ENCODE results near the gene GLB1L. TPM values are rescaled to one million over a fixed set of nuclear protein-coding genes. Genes with fewer than 3 reads are reported as not detected.

Gene GLB1L
- total and polyA plus RNA-seq, 12 donors: 1.5 to 5.2 (median 2.4) TPM

GRCh38 chr2:219277703-219278654, 32.7 kb upstream of the GLB1L start:
- ATAC-seq: peak in 7 of 8 donors; percentile 8 to 56 (median 19)
- H3K4me1 ChIP-seq: peaks cover 11 to 63% (median 36%) of the 10 kb centered on the region in 9 donors
- intact Hi-C loops (cut with DNase I): loop anchor here in 6 of 10 donors (1.0 to 5.0 kb wide), 7 partner anchors 17 to 116 kb away; partner anchors contain the start of genes TUBA4A (in 2 of the 6), TUBA4B (in 2 of the 6), ANKZF1 (in 1 of the 6) and ATG9A (in 1 of the 6)

DNA sequence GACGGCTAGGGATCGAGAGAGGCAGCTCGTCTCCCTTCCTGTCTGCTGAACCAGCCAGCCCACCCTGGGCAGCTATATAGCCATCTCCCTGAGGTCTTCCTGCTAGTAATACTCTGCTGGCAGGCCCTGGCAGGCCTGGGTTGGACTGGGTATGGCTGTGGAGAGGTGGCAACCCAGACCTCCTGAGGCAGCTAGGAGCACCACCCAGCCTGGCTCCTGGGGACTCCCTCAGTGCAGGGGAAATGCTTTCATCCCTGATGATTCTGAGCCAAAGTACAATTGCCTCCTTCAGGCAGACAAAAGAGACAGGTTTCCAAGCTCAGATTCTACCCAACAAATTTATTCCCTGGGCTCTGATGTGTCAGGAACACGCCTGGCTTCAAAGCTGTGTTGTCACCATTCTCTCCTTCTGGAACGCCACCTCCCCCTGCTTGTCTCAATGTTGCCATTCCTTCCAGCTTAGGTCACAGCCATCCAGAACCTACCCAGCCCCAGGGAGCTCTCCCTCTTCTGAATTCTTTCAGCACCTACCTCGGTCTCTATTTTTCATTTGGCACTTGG, 29.2 kb upstream of the GLB1L start:
- no peak overlapping the region for H3K4me3 ChIP-seq
- intact Hi-C loops (cut with DNase I): no loop called here
- DNase-seq (peak in 1 of 2 donors; percentile 68), ATAC-seq (peak in 5 of 8 donors; percentile 24 to 62 (median 31))
- WGBS, 2 donors: 24 to 34% methylated on average over 6 of the region's 6 CpGs
- H3K4me1 ChIP-seq: peaks cover 11 to 41% (median 26%) of the 10 kb centered on the region in 9 donors
- no peaks in the 10 kb centered on the region for H3K27me3 ChIP-seq
- TF ChIP-seq, protein P1, sequence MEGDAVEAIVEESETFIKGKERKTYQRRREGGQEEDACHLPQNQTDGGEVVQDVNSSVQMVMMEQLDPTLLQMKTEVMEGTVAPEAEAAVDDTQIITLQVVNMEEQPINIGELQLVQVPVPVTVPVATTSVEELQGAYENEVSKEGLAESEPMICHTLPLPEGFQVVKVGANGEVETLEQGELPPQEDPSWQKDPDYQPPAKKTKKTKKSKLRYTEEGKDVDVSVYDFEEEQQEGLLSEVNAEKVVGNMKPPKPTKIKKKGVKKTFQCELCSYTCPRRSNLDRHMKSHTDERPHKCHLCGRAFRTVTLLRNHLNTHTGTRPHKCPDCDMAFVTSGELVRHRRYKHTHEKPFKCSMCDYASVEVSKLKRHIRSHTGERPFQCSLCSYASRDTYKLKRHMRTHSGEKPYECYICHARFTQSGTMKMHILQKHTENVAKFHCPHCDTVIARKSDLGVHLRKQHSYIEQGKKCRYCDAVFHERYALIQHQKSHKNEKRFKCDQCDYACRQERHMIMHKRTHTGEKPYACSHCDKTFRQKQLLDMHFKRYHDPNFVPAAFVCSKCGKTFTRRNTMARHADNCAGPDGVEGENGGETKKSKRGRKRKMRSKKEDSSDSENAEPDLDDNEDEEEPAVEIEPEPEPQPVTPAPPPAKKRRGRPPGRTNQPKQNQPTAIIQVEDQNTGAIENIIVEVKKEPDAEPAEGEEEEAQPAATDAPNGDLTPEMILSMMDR (IDR thresholded peaks at IDR 0.05): no peak
- H3K9me3 ChIP-seq: no peaks in the 10 kb centered on the region
- no peaks in the 10 kb centered on the region for H3K36me3 ChIP-seq
- peak overlapping the region; percentile 51 to 98 (median 90) for H3K27ac ChIP-seq

More at GRCh38 chr2:219277703-219278654, 32.7 kb upstream of the GLB1L start:
- peak; percentile 76 to 83 for DNase-seq
- Histone ChIP-seq H3K27me3 (no peaks in the 10 kb centered on the region), H3K4me3 (peak overlapping the region in 7 of 10 donors; percentile 10 to 96 (median 77)), H3K27ac (peak overlapping the region; percentile 91 to 100 (median 98)), H3K9me3 (no peaks in the 10 kb centered on the region), H3K36me3 (peaks cover 0 to 29% (median 22%) of the 10 kb centered on the region in 9 donors)
- TF ChIP-seq, protein P1 (IDR thresholded peaks at IDR 0.05): peak; percentile 96 to 99 (median 99)
- WGBS, 2 donors: 25% methylated on average over 25 of the region's 25 CpGs

DNA sequence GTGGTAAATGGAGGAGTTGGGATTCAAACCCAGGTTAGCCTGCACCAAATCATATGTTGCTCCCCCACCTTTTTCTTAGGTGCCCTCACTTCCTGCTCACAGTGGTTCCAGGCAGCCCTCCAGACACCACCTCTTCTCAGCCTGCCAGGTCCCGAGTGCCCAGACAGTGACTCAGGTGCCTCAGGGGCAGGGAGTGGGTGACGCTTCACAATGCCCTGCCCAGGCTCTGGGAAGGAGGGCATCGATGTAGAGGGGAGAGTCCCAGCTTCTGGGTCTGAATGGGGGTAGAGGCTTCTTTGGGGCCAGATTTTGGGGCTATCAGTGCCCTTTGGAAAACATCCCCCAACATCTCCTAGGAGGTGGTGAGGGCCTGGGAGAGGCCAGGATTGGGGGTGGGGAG, 28.7 kb upstream of the GLB1L start:
- H3K36me3 ChIP-seq: no peaks in the 10 kb centered on the region
- 74 to 82% methylated on average over 3 of the region's 3 CpGs for WGBS, 2 donors
- H3K4me3 ChIP-seq: no peak overlapping the region
- ATAC-seq: peak in 1 of 8 donors; percentile 29
- intact Hi-C loops (cut with DNase I): no loop called here
- H3K4me1 ChIP-seq: peaks cover 11 to 46% (median 26%) of the 10 kb centered on the region in 9 donors
- peak overlapping the region; percentile 51 to 98 (median 90) for H3K27ac ChIP-seq
- no peak for DNase-seq
- TF ChIP-seq, protein P1 (IDR thresholded peaks at IDR 0.05): no peak
- H3K27me3 ChIP-seq: no peaks in the 10 kb centered on the region
- no peaks in the 10 kb centered on the region for H3K9me3 ChIP-seq

DNA sequence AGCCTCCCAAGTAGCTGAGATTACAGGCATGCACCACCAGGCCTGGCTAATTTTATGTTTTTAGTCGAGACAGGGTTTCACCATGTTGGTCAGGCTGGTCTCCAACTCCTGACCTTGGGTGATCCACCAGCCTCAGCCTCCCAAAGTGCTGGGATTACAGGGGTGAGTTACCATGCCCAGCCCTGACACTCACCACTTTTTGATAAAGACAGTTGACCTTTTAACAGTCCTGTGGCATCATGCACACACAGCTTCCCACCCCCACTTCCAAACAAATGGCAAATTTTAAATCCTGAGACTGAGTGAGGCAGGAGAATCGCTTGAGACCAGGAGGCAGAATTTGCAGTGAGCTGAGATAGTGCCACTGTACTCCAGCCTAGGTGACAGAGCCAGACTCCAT, 27.8 kb upstream of the GLB1L start:
- no peaks in the 10 kb centered on the region for H3K9me3 ChIP-seq
- peak overlapping the region in 2 of 10 donors; percentile 95 to 98 for H3K27ac ChIP-seq
- intact Hi-C loops (cut with DNase I): no loop called here
- DNase-seq: no peak
- H3K36me3 ChIP-seq: no peaks in the 10 kb centered on the region
- H3K27me3 ChIP-seq: no peaks in the 10 kb centered on the region
- 62 to 71% methylated on average over 2 of the region's 2 CpGs for WGBS, 2 donors
- ATAC-seq: no peak
- H3K4me3 ChIP-seq: no peak overlapping the region
- TF ChIP-seq, protein P1 (IDR thresholded peaks at IDR 0.05): no peak
- H3K4me1 ChIP-seq: peaks cover 2 to 36% (median 18%) of the 10 kb centered on the region in 9 donors

Data from heart right ventricle (tissue), 16 donors.